GM19035 (cell line): ENCODE results near the gene PRR3.
"Not testable (repeated sequence)": the region's sequence is repeated elsewhere in the genome, so short reads cannot be mapped to it uniquely, and the experiment has no call there.

Experiments
- ATAC-seq: cut with Tn5 transposase; IDR thresholded peaks from one replicate; pipeline ENCODE4 v1.9.1; 2021; ENCODE audit not compliant: unreplicated experiment

PRR3 gene

GRCh38 chr6:30556906-30557682 lies at the start of gene PRR3:
Gene PRR3 (plus strand): TSS chr6:30557295. CDS start chr6:30557345, 50 bp downstream.
- peak; percentile 62 for ATAC-seq

- ATAC-seq = peak; percentile 52
These were observed 49.0 kb upstream of the PRR3 start for GRCh38 chr6:30507849-30508827.

GRCh38 chr6:30508890-30509736 lies 48.0 kb upstream of the PRR3 start:
- ATAC-seq = peak; percentile 59

- ATAC-seq = no peak
These were observed 46.5 kb upstream of the PRR3 start for GRCh38 chr6:30510419-30511168.

GRCh38 chr6:30511169-30511546 lies 45.9 kb upstream of the PRR3 start:
- no peak for ATAC-seq

- no peak for ATAC-seq
These were observed 43.6 kb upstream of the PRR3 start for GRCh38 chr6:30513451-30513850.

GRCh38 chr6:30515106-30515505 lies 42.0 kb upstream of the PRR3 start:
- no peak for ATAC-seq

GRCh38 chr6:30515944-30516753 lies 40.9 kb upstream of the PRR3 start:
- peak; percentile 77 for ATAC-seq

GRCh38 chr6:30516754-30517076 lies 40.4 kb upstream of the PRR3 start:
- not testable (repeated sequence) for ATAC-seq

GRCh38 chr6:30517767-30518504 lies 39.2 kb upstream of the PRR3 start:
- not testable (repeated sequence) for ATAC-seq

- not testable (repeated sequence) for ATAC-seq
These were observed 38.5 kb upstream of the PRR3 start for GRCh38 chr6:30518505-30519145.

GRCh38 chr6:30520522-30520921 lies 36.6 kb upstream of the PRR3 start:
- no peak for ATAC-seq

GRCh38 chr6:30521082-30521481 lies 36.0 kb upstream of the PRR3 start:
- ATAC-seq = not testable (repeated sequence)

GRCh38 chr6:30521952-30522351 lies 35.1 kb upstream of the PRR3 start:
- not testable (repeated sequence) for ATAC-seq

- not testable (repeated sequence) for ATAC-seq
These were observed 30.7 kb upstream of the PRR3 start for GRCh38 chr6:30526444-30526843.

- ATAC-seq = not testable (repeated sequence)
These were observed 27.7 kb upstream of the PRR3 start for GRCh38 chr6:30529349-30529875.

GRCh38 chr6:30530014-30530413 lies 27.1 kb upstream of the PRR3 start:
- no peak for ATAC-seq
